Sigmoid colon (tissue), 7 donors: ENCODE data around the gene IPO7. TPM values are rescaled to one million over a fixed set of nuclear protein-coding genes. Genes with fewer than 3 reads are reported as not detected.

Source experiments
- DNase-seq: peaks from one replicate; pipeline ENCODE4 v3.0.0-alpha.2; 2019
- H3K27ac ChIP-seq, 4 donors: fragments of 200-600 bp; sonication (generic); one replicate each; pipeline ENCODE4 v1.5.1; 2016 to 2019; ENCODE audit warnings: mild to moderate bottlenecking in 1 of 4
- H3K27me3 ChIP-seq, 3 donors: fragments of 200-600 bp; sonication (generic); one replicate each; pipeline ENCODE4 v1.5.1; 2019; ENCODE audit warnings: mild to moderate bottlenecking in 1 of 3
- H3K36me3 ChIP-seq, 4 donors: fragments of 200-600 bp; sonication (generic); one replicate each; pipeline ENCODE4 v1.5.1; 2016 to 2019
- H3K4me1 ChIP-seq, 4 donors: fragments of 200-600 bp; sonication (generic); one replicate each; pipeline ENCODE4 v1.5.1; 2017 to 2019
- H3K4me3 ChIP-seq, 4 donors: fragments of 200-600 bp; sonication (generic); one replicate each; pipeline ENCODE4 v1.5.1; 2017 to 2019; ENCODE audit warnings: mild to moderate bottlenecking in 2 of 4, moderate library complexity in 1 of 4
- H3K9me3 ChIP-seq, 4 donors: fragments of 200-600 bp in 3 of 4; sonication (generic) in 3 of 4; one replicate each; pipeline versions ENCODE4 v1.5.1 to v1.6.1; 2013 to 2019
- EP300 ChIP-seq, 4 donors: sonication (generic); formaldehyde crosslinking; IDR thresholded peaks; one replicate each; pipeline ENCODE4 v1.6.1; 2017; ENCODE audit warnings: antibody characterized with exemption in 4 of 4
- POLR2A ChIP-seq, 2 donors: fragments of 450-650 bp; IDR thresholded peaks; one replicate each; pipeline ENCODE4 v1.6.1; 2016; ENCODE audit warnings: antibody characterized with exemption in 2 of 2, mild to moderate bottlenecking in 2 of 2, moderate library complexity in 2 of 2
- POLR2AphosphoS5 ChIP-seq, 4 donors: sonication (generic); formaldehyde crosslinking; IDR thresholded peaks; one replicate each; pipeline ENCODE4 v1.6.1; 2017; ENCODE audit warnings: antibody characterized with exemption in 4 of 4
- WGBS, 2 donors: extraction: QIAGEN DNeasy Blood & Tissue Kit; methylation state at CpG; one replicate each; pipeline ENCODE4 v1.1.7; 2013; 5-methylcytosine and 5-hydroxymethylcytosine counted together
- intact Hi-C: fragments of 100-400 bp; cut with DNase I; formaldehyde crosslinking; loops from one replicate; pipeline ENCODE4 v1.15.1; 2023
- polyA plus RNA-seq, 3 donors: library from polyadenylated mRNA; stranded (reverse); fragments of 200-250 nt; gene quantifications; one replicate each; pipeline ENCODE4 v1.2.3, GENCODE V29; 2013
- total RNA-seq, 4 donors: library from RNA; depleted of rRNA; stranded (reverse); fragments of >200 nt; gene quantifications; one replicate each; pipeline ENCODE4 v1.1.0, GENCODE V29; 2016
- TF ChIP-seq, protein P1 (sequence below), 4 experiments: fragments of 450-650 bp in 3 of 4; fragments of 200-600 bp in 1 of 4; IDR thresholded peaks; one replicate each; pipeline ENCODE4 v1.5.1; 2016 to 2019; ENCODE audit warnings: antibody characterized with exemption in 4 of 4, mild to moderate bottlenecking in 3 of 4, moderate library complexity in 2 of 4
- donor health status: healthy with polysubstance abuse.
- donor health status: Bipolar disorder and iron deficiency.
- donor health status: healthy.

The IPO7 gene
- total and polyA plus RNA-seq, 7 donors: 21.3 to 180 (median 121) TPM

DNA sequence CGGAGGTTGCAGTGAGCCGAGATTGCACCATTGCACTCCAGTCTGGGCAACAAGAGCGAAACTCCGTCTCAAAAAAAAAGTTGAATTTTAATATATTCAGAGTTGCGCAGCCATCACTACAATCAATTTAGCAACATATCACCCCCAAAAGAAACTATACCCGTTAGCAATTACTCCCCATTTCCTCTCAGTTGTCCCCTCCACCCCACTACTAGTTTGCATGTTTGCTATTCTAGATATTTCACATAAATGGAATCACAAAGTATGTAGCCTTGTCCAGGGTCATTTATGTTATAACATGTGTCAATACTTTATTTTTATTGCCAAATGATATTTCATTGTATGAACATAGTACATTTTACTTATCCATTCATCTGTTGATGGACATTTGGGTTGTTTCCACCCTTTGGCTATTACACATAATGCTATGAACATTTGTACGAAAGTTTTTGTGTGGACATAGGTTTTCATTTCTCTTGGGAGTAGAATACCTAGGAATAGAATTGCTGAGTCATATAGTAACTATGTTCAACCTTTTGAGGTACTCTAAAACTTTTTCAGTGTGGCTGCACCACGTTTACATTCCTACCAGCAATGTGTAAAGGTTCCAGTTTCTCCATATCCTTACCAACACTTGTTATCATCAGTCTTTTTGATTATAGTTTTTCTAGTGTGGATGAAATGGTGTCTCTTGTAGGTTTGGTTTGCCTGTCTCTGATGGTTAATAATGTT, 78.5 kb downstream of the IPO7 start:
- no peak for DNase-seq
- Histone ChIP-seq H3K27me3 (no peaks in the 10 kb centered on the region), H3K9me3 (no peaks in the 10 kb centered on the region), H3K36me3 (no peaks in the 10 kb centered on the region), H3K4me3 (no peak overlapping the region), H3K4me1 (peaks cover 0 to 27% (median 20%) of the 10 kb centered on the region in 4 donors), H3K27ac (peak overlapping the region; percentile 95 to 100 (median 96))
- TF ChIP-seq EP300 (IDR thresholded peaks at IDR 0.05) (no peak), POLR2A (IDR thresholded peaks at IDR 0.05) (no peak), POLR2AphosphoS5 (IDR thresholded peaks at IDR 0.05) (no peak)
- TF ChIP-seq, protein P1, sequence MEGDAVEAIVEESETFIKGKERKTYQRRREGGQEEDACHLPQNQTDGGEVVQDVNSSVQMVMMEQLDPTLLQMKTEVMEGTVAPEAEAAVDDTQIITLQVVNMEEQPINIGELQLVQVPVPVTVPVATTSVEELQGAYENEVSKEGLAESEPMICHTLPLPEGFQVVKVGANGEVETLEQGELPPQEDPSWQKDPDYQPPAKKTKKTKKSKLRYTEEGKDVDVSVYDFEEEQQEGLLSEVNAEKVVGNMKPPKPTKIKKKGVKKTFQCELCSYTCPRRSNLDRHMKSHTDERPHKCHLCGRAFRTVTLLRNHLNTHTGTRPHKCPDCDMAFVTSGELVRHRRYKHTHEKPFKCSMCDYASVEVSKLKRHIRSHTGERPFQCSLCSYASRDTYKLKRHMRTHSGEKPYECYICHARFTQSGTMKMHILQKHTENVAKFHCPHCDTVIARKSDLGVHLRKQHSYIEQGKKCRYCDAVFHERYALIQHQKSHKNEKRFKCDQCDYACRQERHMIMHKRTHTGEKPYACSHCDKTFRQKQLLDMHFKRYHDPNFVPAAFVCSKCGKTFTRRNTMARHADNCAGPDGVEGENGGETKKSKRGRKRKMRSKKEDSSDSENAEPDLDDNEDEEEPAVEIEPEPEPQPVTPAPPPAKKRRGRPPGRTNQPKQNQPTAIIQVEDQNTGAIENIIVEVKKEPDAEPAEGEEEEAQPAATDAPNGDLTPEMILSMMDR (IDR thresholded peaks at IDR 0.05): no peak
- 88 to 92% methylated on average over 8 of the region's 8 CpGs for WGBS, 2 donors
- intact Hi-C loops: loop anchor here (5.0 kb wide), 2 partner anchors 101 to 201 kb away; no protein-coding TSS in a partner anchor

- Histone ChIP-seq H3K27ac (no peak overlapping the region), H3K36me3 (peaks cover 15 to 48% (median 23%) of the 10 kb centered on the region in 4 donors), H3K4me3 (no peak overlapping the region), H3K4me1 (no peaks in the 10 kb centered on the region), H3K27me3 (no peaks in the 10 kb centered on the region), H3K9me3 (no peaks in the 10 kb centered on the region)
- TF ChIP-seq, protein P1 (IDR thresholded peaks at IDR 0.05): no peak
- TF ChIP-seq POLR2A (IDR thresholded peaks at IDR 0.05) (no peak), POLR2AphosphoS5 (IDR thresholded peaks at IDR 0.05) (no peak), EP300 (IDR thresholded peaks at IDR 0.05) (no peak)
- no peak for DNase-seq
- intact Hi-C loops: no loop called here
- 95% methylated on average over 4 of the region's 4 CpGs for WGBS, 2 donors
Observed at GRCh38 chr11:9470765-9471164, 86.3 kb downstream of the IPO7 start.

- Histone ChIP-seq H3K36me3 (peaks cover 19 to 66% (median 25%) of the 10 kb centered on the region in 4 donors), H3K4me3 (no peak overlapping the region), H3K4me1 (no peaks in the 10 kb centered on the region), H3K27me3 (no peaks in the 10 kb centered on the region), H3K9me3 (no peaks in the 10 kb centered on the region), H3K27ac (no peak overlapping the region)
- DNase-seq: no peak
- TF ChIP-seq POLR2A (IDR thresholded peaks at IDR 0.05) (no peak), EP300 (IDR thresholded peaks at IDR 0.05) (no peak), POLR2AphosphoS5 (IDR thresholded peaks at IDR 0.05) (no peak)
- TF ChIP-seq, protein P1 (IDR thresholded peaks at IDR 0.05): no peak
- intact Hi-C loops: no loop called here
Observed at GRCh38 chr11:9473408-9473807, 89.0 kb downstream of the IPO7 start.

- no peak overlapping the region for H3K27ac ChIP-seq
- intact Hi-C loops: no loop called here
- peaks cover 10 to 86% (median 20%) of the 10 kb centered on the region in 4 donors for H3K36me3 ChIP-seq
- WGBS, 2 donors: 46 to 70% methylated on average over 2 of the region's 2 CpGs
- no peaks in the 10 kb centered on the region for H3K27me3 ChIP-seq
- H3K9me3 ChIP-seq: no peaks in the 10 kb centered on the region
- DNase-seq: no peak
- no peak overlapping the region for H3K4me3 ChIP-seq
- no peaks in the 10 kb centered on the region for H3K4me1 ChIP-seq
- TF ChIP-seq POLR2AphosphoS5 (IDR thresholded peaks at IDR 0.05) (no peak), POLR2A (IDR thresholded peaks at IDR 0.05) (no peak), EP300 (IDR thresholded peaks at IDR 0.05) (no peak)
- TF ChIP-seq, protein P1 (IDR thresholded peaks at IDR 0.05): no peak
Observed at GRCh38 chr11:9479899-9480298, 95.4 kb downstream of the IPO7 start.
